D341Med (cell line): ENCODE results near the gene ZNF280A.
"Not testable (repeated sequence)": the region's sequence is repeated elsewhere in the genome, so short reads cannot be mapped to it uniquely, and the experiment has no call there.

Source experiments
- DNase-seq: peaks from one replicate; pipeline ENCODE4 v3.0.0; 2012; ENCODE audit warnings: low spot score

The ZNF280A gene

GRCh38 chr22:22538226-22538989, 18.3 kb upstream of the ZNF280A start:
- DNase-seq = no peak

- DNase-seq = no peak
Measured at GRCh38 chr22:22536916-22537315, 16.8 kb upstream of the ZNF280A start.

DNA sequence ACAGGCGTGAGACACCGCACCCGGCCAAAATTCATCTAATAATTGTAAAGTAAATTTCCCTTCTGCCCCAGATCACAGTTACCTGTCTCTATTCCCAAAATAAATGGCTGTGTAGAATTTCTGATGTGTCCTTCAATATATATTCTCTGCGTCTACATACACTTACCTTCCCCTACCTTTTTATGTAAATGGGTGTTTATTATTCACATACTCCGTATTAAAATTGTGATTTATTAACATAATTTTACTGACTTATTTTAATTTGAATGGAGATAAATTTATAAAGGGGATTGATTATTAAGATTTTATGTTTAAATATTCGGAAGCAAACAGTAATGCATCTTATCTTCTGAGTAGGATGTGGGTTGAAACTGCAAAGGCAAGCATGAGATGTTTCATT, 16.4 kb upstream of the ZNF280A start:
- DNase-seq = no peak

- no peak for DNase-seq
Measured at GRCh38 chr22:22535662-22536061, 15.6 kb upstream of the ZNF280A start.

DNA sequence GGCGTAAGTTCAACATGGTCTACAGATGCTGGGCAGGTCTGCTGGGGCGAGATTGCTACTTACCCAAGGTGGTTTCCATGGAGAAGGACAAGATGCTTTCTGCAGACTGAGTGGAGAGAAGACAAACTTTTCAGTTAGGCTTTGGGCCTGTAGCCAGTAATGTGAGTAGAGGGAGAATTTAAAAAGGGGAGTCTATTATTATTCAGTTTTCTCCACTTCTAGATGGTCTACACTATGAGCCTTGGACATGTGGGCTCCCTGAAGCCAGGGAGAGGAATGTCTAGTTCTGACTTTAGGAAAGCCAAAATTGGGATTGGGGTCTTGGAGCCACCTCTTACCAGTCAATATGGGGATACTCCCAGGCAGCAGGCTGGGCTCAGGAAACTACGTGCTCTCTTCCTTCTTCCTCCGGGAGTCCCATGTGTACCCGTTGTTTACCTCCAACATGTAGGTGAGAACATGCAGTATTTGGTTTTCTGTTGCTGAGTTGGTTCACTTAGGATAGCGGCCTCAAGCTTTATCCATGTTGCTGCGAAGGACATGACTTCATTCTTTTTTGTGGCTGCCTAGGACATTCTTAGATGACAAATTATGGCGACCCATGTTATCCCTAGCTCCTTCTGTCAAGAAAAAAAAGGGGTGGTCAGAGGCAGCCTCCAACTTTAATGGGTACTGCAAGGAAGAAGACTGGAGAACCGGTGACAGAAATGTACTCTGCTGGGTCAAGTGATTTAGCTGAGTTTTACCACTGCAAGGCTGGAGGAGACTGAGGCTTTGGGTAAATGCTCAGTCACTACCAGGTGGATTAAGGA, 14.7 kb upstream of the ZNF280A start:
- no peak for DNase-seq

- no peak for DNase-seq
Measured at GRCh38 chr22:22533863-22534262, 13.8 kb upstream of the ZNF280A start.

DNA sequence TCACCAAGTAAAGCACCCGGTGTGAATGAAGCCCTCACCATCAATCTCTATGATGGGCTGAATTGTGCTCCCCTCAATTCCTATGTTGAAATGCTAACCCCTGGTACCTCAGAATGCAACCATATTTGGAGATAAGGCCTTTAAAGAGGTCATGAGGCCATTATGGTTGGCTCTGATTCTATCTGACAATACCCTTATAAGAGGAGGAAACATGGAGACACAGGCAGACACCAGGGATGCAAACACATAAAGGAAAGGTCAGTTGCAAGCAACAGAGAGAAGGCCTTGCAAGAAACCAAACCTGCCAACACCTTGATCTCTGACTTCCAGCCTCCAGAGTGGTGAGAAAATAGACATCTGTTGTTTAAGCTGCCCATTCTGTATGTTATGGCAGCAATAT, 13.3 kb upstream of the ZNF280A start:
- no peak for DNase-seq

DNA sequence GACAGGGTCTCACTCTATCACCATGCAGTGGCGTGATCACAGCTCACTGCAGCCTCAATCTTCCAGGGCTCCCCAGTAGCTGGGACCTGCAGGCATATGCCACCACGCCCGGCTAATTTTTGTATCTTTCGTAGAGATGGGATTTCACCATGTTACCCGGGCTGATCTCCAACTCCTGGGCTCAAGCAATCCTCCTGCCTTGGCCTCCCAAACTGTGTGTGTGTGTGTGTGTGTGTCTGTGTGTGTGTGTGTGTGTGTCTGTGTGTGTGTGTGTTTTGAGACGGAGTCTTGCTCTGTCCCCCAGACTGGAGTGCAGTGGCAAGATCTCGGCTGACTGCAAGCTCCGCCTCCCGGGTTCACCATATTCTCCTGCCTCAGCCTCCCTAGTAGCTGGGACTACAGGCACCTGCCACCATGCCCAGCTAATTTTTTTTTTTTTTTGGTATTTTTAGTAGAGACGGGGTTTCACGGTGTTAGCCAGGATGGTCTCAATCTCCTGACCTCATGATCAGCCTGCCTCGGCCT, 12.5 kb upstream of the ZNF280A start:
- DNase-seq = not testable (repeated sequence)

GRCh38 chr22:22531770-22532546, 11.9 kb upstream of the ZNF280A start:
- DNase-seq = no peak

- no peak for DNase-seq
Measured at GRCh38 chr22:22528780-22529179, 8.7 kb upstream of the ZNF280A start.

- no peak for DNase-seq
Measured at GRCh38 chr22:22527312-22527711, 7.2 kb upstream of the ZNF280A start.

DNA sequence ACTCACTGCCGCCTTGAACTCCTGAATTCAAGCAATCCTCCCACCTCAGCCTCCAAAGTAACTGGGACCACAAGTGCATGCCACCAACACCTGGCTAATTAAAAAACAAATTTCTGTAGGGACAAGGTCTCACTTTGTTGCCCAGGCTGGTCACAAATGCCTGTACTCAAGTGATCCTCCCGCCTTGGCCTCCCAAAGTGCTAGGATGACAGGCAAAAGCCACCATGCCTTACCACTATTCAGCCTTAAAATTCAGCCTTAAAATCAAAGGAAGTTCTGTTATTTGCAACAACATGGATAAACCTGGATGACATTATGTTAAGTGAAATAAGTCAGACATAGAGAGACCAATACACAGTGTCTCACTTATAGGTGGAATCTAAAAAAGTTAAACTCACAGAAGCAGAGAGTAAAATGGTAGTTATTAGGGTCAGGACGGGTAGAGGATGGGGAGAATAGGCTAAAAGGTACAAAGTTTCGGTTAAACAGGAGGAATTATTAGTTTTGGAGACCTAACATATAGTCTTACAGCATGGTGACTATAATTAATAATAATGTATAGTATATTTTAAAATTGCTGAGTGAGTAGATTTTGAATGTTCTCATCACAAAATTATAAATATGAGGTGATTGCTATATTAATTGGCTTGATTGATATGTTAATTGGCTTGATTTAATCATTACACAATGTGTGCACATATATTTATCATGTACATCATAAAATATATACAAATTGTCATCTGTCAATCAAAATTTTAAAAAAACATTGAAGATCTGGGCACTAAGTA, 6.2 kb upstream of the ZNF280A start:
- DNase-seq = no peak

GRCh38 chr22:22523494-22523893, 3.4 kb upstream of the ZNF280A start:
- no peak for DNase-seq

DNA sequence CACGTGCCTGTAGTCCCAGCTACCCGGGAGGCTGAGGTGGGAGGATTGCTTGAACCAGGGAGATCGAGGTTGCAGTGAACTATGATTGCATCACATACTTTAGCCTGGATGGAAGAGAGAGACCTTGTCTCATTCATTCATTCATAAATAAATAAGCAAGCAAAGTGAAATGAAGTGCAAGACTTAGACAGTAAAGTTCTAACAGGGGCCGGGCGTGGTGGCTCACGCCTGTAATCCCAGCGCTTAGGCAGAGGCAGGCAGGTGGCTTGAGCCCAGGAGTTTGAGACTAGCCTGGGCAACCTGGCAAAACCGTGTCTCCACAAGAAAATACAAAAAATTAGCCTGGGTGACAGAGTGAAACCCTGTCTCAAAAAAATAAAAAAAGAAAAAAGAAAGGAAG, 1.6 kb upstream of the ZNF280A start:
- no peak for DNase-seq

- DNase-seq = no peak
Measured at GRCh38 chr22:22520667-22521602, 865 bp upstream of the ZNF280A start.

DNA sequence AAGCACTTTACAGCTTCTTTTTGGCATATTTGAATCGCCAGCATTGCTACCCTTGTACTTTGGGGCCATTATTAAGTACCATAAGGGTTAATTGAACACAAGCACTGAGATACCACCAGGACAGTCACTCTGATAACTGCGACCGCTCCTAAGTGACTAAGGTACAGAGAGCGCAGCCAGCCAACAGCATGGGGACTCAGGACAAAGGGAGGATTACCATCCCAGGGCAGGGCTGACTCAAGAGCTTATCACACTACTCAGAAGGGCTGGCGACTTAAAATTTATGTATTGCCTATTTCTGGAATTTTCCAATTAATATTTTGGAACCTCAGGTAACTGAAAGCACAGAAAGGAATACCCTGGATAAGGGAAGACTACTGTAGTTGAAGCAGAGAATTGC, 479 bp downstream of the ZNF280A start:
- peak; percentile 36 for DNase-seq

DNA sequence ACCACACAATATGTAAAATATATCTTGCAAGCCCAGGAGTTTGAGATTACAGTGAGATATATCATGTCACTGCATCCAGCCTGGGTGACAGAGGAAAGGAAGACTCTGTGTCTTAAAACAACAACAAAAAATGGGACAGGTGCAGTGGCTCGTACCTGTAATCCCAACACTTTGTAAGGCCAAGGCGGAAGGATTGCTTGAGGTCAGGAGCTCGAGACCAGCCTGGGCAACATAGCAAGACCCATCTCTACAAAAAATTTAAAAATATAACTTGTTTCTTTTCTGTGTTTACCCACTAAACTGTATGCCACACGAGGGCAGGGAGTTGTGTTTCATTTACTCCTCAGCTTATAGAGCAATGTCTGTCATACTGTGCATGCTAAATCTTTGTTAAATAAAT, 3.1 kb downstream of the ZNF280A start:
- DNase-seq = no peak

DNA sequence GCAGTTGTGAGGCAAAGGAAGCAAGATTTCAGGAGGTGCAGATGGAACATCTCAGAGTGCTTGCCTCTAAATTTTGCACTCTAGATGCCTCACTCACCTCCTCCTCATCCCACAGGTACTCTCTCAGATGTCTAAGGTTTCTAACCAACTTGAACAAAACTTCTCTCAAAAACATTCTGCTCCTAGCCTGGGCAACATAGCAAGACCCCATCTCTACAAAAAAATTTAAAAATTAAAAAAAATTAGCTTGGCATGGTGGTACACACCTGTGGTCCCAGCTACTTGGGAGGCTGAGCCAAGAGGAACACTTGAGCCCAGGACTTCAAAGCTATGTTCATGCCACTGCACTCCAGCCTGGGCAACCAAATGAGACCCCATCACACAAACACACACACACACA, 4.2 kb downstream of the ZNF280A start:
- DNase-seq = no peak

DNA sequence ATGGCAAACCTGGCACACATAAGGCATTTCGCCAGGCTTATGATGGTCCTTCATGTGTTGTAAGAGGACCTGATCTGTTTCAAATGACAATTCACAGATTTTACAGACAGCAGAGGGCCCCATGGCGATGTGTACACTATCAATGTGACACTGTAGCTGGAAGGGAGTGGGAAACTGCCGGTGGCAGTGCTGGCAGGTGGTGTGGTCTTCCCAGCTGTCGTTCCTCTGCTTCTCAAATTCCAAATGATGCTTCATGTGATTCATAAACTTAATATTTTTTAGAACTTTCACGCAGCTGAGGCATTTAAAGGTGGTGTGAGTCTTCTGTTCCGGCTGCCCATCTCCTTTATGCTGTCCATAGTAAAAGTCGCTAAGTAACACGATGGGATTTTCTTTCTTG, 5.6 kb downstream of the ZNF280A start:
- not testable (repeated sequence) for DNase-seq

- no peak for DNase-seq
Measured at GRCh38 chr22:22513619-22514018, 6.5 kb downstream of the ZNF280A start.

DNA sequence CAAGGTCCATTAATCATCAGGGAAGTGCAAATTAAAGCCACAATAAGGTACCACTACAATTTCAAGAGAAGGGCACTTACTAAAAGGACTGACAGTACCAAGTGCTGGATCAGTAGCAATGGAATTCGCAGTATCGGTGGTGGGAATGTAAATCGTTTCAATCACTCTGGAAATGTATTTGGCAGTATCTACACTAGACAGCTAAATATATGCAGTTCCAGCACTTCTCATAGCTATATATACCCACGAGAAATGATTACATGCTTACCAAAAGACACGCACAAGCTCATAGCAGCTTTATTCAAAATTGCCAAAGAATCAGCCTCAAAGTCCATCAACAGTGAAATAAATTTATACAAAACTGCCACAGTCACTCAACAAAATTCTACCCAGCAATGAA, 7.1 kb downstream of the ZNF280A start:
- no peak for DNase-seq
